GM23248 (cell line): Measurements from ENCODE around the gene MISP3.

Source experiments
- EZH2 ChIP-seq: fragments of 200-600 bp; sonication (generic); IDR thresholded peaks from 2 replicates; pipeline ENCODE4 v1.6.1; 2018; ENCODE audit warnings: antibody characterized with exemption, mild to moderate bottlenecking; ENCODE audit not compliant: insufficient read depth, poor library complexity, severe bottlenecking
- EZH2phosphoT487 ChIP-seq: fragments of 200-600 bp; sonication (generic); IDR thresholded peaks from 2 replicates; pipeline ENCODE4 v1.6.1; 2018; ENCODE audit warnings: antibody characterized with exemption, moderate library complexity, mild to moderate bottlenecking, low read depth; ENCODE audit not compliant: insufficient read depth

GRCh38 chr19:14056069-14056666, 16.4 kb upstream of the MISP3 start:
- TF ChIP-seq EZH2phosphoT487 = no peak
- no peak for TF ChIP-seq EZH2
